Neural crest cell (in vitro differentiated cells): ENCODE results near the gene RPS3A. TPM values are rescaled to one million over a fixed set of nuclear protein-coding genes. Genes with fewer than 3 reads are reported as not detected.
A peak's percentile ranks its signal among the peaks of the same experiment; 100 is the strongest.

ENCODE experiments used
- DNase-seq: peaks from one replicate; pipeline ENCODE4 v3.0.0; 2021; ENCODE audit warnings: low read depth, mixed read lengths, low spot score
- H3K27ac Mint-ChIP-seq: one replicate; pipeline ENCODE4 v1.8.0; 2021; ENCODE audit warnings: mild to moderate bottlenecking, mixed read lengths; ENCODE audit not compliant: unreplicated experiment
- H3K27me3 Mint-ChIP-seq: 2 replicates; pipeline ENCODE4 v1.8.0; 2021; ENCODE audit warnings: low read depth, mild to moderate bottlenecking, mixed read lengths
- H3K36me3 Mint-ChIP-seq: 2 replicates; pipeline ENCODE4 v1.8.0; 2021; ENCODE audit warnings: low read depth, mild to moderate bottlenecking, mixed read lengths
- H3K4me1 Mint-ChIP-seq: 2 replicates; pipeline ENCODE4 v1.8.0; 2021; ENCODE audit warnings: mixed read lengths
- H3K4me3 Mint-ChIP-seq: one replicate; pipeline ENCODE4 v1.8.0; 2021; ENCODE audit warnings: mild to moderate bottlenecking, mixed read lengths
- H3K9me3 Mint-ChIP-seq: 2 replicates; pipeline ENCODE4 v1.8.0; 2021; ENCODE audit warnings: mixed read lengths
- CTCF ChIP-seq: fragments of 200-600 bp; sonication (generic); conservative IDR thresholded peaks from 2 replicates; pipeline ENCODE4 v1.5.0; 2021; ENCODE audit warnings: antibody characterized with exemption, mild to moderate bottlenecking
- total RNA-seq: library from RNA; stranded (reverse); gene quantifications from 2 replicates; pipeline ENCODE4 v1.2.1, GENCODE V29; 2021

The RPS3A gene
- total RNA-seq, 1 donor from 2014 or later: 2,382 TPM

DNA sequence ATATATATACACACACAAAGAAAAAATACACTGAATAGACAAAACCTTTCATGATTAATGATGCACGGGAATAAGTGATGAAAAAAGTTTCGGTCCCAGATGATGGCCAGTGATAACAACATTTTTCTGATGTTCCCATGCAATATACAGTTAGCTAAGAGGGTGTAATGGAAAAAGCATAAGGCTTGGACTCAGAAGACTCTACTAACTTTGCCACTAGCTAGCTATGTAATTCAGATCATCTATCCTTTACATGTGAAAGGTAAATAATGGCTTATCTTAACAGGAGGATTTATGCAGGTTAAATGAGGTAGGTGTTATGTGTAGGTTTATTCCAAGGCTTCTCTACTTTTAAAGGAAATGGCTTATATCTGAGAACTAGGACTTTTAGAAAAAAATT, 4.3 kb downstream of the RPS3A start:
- Mint-ChIP-seq H3K36me3 (peaks cover 45% of the 10 kb centered on the region), H3K27me3 (no peaks in the 10 kb centered on the region), H3K4me3 (peak overlapping the region; percentile 45), H3K9me3 (no peaks in the 10 kb centered on the region), H3K4me1 (peaks cover 37% of the 10 kb centered on the region), H3K27ac (no peak overlapping the region)
- DNase-seq: no peak
- no peak for TF ChIP-seq CTCF

- peak overlapping the region; percentile 45 for H3K4me3 Mint-ChIP-seq
- DNase-seq: no peak
- H3K4me1 Mint-ChIP-seq: peaks cover 30% of the 10 kb centered on the region
- no peaks in the 10 kb centered on the region for H3K27me3 Mint-ChIP-seq
- no peaks in the 10 kb centered on the region for H3K9me3 Mint-ChIP-seq
- TF ChIP-seq CTCF: no peak
- no peak overlapping the region for H3K27ac Mint-ChIP-seq
- peaks cover 41% of the 10 kb centered on the region for H3K36me3 Mint-ChIP-seq
Measured at GRCh38 chr4:151104621-151105020, 5.2 kb downstream of the RPS3A start.

- Mint-ChIP-seq H3K27me3 (no peaks in the 10 kb centered on the region), H3K9me3 (no peaks in the 10 kb centered on the region), H3K4me1 (peaks cover 23% of the 10 kb centered on the region), H3K36me3 (peaks cover 34% of the 10 kb centered on the region), H3K27ac (no peak overlapping the region), H3K4me3 (peak overlapping the region; percentile 35)
- TF ChIP-seq CTCF: no peak
- DNase-seq: no peak
Measured at GRCh38 chr4:151105454-151106032, 6.1 kb downstream of the RPS3A start.

DNA sequence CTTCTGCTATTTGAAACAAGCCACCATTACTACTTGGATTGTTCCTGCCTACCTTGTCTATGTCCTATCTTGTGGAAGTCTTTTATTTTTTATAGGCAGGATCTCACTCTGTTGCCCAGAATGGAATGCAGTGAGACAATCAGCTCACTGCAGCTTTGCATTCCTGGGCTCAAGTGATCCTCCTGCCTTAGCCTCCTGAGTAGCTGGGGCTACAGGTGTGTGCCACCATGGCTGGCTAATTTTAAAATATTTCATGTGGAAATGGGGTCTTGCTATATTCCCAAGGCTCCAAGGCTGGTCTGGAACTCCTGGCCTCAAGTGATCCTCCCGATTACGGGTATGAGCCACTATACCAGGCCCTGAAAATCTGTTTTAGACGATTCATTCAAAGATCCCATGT, 7.6 kb downstream of the RPS3A start:
- TF ChIP-seq CTCF: no peak
- no peaks in the 10 kb centered on the region for H3K27me3 Mint-ChIP-seq
- H3K27ac Mint-ChIP-seq: no peak overlapping the region
- H3K36me3 Mint-ChIP-seq: peaks cover 23% of the 10 kb centered on the region
- H3K9me3 Mint-ChIP-seq: no peaks in the 10 kb centered on the region
- H3K4me1 Mint-ChIP-seq: peaks cover 12% of the 10 kb centered on the region
- peak overlapping the region; percentile 0 for H3K4me3 Mint-ChIP-seq
- no peak for DNase-seq

- Mint-ChIP-seq H3K4me3 (no peak overlapping the region), H3K27ac (no peak overlapping the region), H3K27me3 (no peaks in the 10 kb centered on the region), H3K36me3 (peaks cover 16% of the 10 kb centered on the region), H3K9me3 (no peaks in the 10 kb centered on the region), H3K4me1 (peaks cover 5% of the 10 kb centered on the region)
- TF ChIP-seq CTCF: no peak
- DNase-seq: no peak
Measured at GRCh38 chr4:151110236-151110635, 10.8 kb downstream of the RPS3A start.
